ENCODE results near the gene SLC25A43. TPM values are rescaled to one million over a fixed set of nuclear protein-coding genes. Genes with fewer than 3 reads are reported as not detected.

The SLC25A43 gene
- total and polyA plus RNA-seq, 2 experiments from 2014 or later: 13.1 to 14.9 TPM

- Histone ChIP-seq H3K4me2 (peak overlapping the region; percentile 32), H3K36me3 (replicated peaks; ENCODE audit: insufficient read depth, low read depth) (no peaks in the 10 kb centered on the region), H3K4me3 (no peak overlapping the region), H3K27ac (peak overlapping the region; percentile 61), H2AFZ (no peak overlapping the region), H3K9me3 (ENCODE audit: low read depth) (no peaks in the 10 kb centered on the region), H3K27me3 (no peaks in the 10 kb centered on the region), H4K20me1 (ENCODE audit: insufficient read depth, poor library complexity, severe bottlenecking) (no peaks in the 10 kb centered on the region), H3K4me1 (ENCODE audit: insufficient read depth) (no peaks in the 10 kb centered on the region), H3K79me2 (no peaks in the 10 kb centered on the region), H3K9me2 (replicated peaks; ENCODE audit: insufficient read depth) (no peaks in the 10 kb centered on the region)
- TF ChIP-seq CTCF (IDR thresholded peaks at IDR 0.05; ENCODE audit: poor library complexity): no peak
- TF ChIP-seq EZH2phosphoT487 (IDR thresholded peaks at IDR 0.05; ENCODE audit: low read depth, severe bottlenecking, unreplicated experiment): no peak
- TF ChIP-seq EZH2 (IDR thresholded peaks at IDR 0.05; ENCODE audit: borderline replicate concordance): no peak
- no peak for DNase-seq (ENCODE audit: low spot score)
- WGBS (ENCODE audit: low lambda C conversion rate, missing lambda C conversion rate): 73% methylated on average over 4 of the region's 4 CpGs
Observed at GRCh38 chrX:119478504-119478903, 79.4 kb downstream of the SLC25A43 start.

GRCh38 chrX:119479845-119480244 lies 80.7 kb downstream of the SLC25A43 start:
- no peaks in the 10 kb centered on the region for H3K36me3 ChIP-seq (replicated peaks; ENCODE audit: insufficient read depth, low read depth)
- 80% methylated on average over 2 of the region's 2 CpGs for WGBS (ENCODE audit: low lambda C conversion rate, missing lambda C conversion rate)
- no peaks in the 10 kb centered on the region for H3K9me2 ChIP-seq (replicated peaks; ENCODE audit: insufficient read depth)
- H3K4me3 ChIP-seq: no peak overlapping the region
- H3K79me2 ChIP-seq: no peaks in the 10 kb centered on the region
- H2AFZ ChIP-seq: no peak overlapping the region
- no peak for TF ChIP-seq EZH2 (IDR thresholded peaks at IDR 0.05; ENCODE audit: borderline replicate concordance)
- H3K27ac ChIP-seq: no peak overlapping the region
- no peak overlapping the region for H3K4me2 ChIP-seq
- H4K20me1 ChIP-seq (ENCODE audit: insufficient read depth, poor library complexity, severe bottlenecking): no peaks in the 10 kb centered on the region
- DNase-seq (ENCODE audit: low spot score): no peak
- H3K9me3 ChIP-seq (ENCODE audit: low read depth): no peaks in the 10 kb centered on the region
- no peaks in the 10 kb centered on the region for H3K27me3 ChIP-seq
- H3K4me1 ChIP-seq (ENCODE audit: insufficient read depth): no peaks in the 10 kb centered on the region

DNA sequence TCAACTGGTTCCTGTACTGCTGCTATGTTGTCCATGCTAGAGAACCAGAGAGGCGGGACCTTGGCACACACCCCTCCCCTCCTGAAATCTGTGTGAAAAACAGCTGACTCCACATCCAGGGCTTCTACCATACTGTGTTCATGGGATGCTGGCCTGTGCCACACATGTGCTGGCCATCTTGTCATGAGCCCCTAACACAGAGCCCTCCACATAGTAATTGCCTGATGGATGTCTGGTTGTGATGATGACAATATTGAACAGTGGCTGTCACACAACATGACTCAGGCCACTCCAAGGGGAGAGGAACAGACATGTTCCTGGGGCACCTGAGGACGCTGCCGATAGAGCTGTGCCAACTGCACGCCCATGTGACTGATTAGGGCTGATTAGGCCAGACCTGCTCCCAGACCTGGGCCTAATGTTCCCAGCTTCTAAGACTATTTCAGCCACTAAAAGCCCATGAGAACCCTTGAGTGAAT lies 82.2 kb downstream of the SLC25A43 start:
- WGBS (ENCODE audit: low lambda C conversion rate, missing lambda C conversion rate): 77% methylated on average over 4 of the region's 4 CpGs
- no peak for DNase-seq (ENCODE audit: low spot score)
- H3K4me3 ChIP-seq: no peak overlapping the region
- no peak overlapping the region for H3K4me2 ChIP-seq
- no peaks in the 10 kb centered on the region for H3K36me3 ChIP-seq (replicated peaks; ENCODE audit: insufficient read depth, low read depth)
- H3K4me1 ChIP-seq (ENCODE audit: insufficient read depth): no peaks in the 10 kb centered on the region
- no peak for TF ChIP-seq EZH2phosphoT487 (IDR thresholded peaks at IDR 0.05; ENCODE audit: low read depth, severe bottlenecking, unreplicated experiment)
- TF ChIP-seq EZH2 (IDR thresholded peaks at IDR 0.05; ENCODE audit: borderline replicate concordance): no peak
- TF ChIP-seq CTCF (IDR thresholded peaks at IDR 0.05; ENCODE audit: poor library complexity): no peak
- H3K27me3 ChIP-seq: no peaks in the 10 kb centered on the region
- no peak overlapping the region for H3K27ac ChIP-seq
- no peaks in the 10 kb centered on the region for H3K9me3 ChIP-seq (ENCODE audit: low read depth)
- no peaks in the 10 kb centered on the region for H3K79me2 ChIP-seq
- H3K9me2 ChIP-seq (replicated peaks; ENCODE audit: insufficient read depth): no peaks in the 10 kb centered on the region
- H4K20me1 ChIP-seq (ENCODE audit: insufficient read depth, poor library complexity, severe bottlenecking): no peaks in the 10 kb centered on the region
- no peak overlapping the region for H2AFZ ChIP-seq

GRCh38 chrX:119482041-119482440 lies 82.9 kb downstream of the SLC25A43 start:
- Histone ChIP-seq H3K27ac (peak overlapping the region; percentile 55), H3K4me2 (peak overlapping the region; percentile 79), H3K9me2 (replicated peaks; ENCODE audit: insufficient read depth) (no peaks in the 10 kb centered on the region), H2AFZ (peak overlapping the region; percentile 82), H3K4me1 (ENCODE audit: insufficient read depth) (no peaks in the 10 kb centered on the region), H3K79me2 (no peaks in the 10 kb centered on the region), H3K36me3 (replicated peaks; ENCODE audit: insufficient read depth, low read depth) (no peaks in the 10 kb centered on the region), H4K20me1 (ENCODE audit: insufficient read depth, poor library complexity, severe bottlenecking) (no peaks in the 10 kb centered on the region), H3K27me3 (no peaks in the 10 kb centered on the region), H3K9me3 (ENCODE audit: low read depth) (no peaks in the 10 kb centered on the region), H3K4me3 (no peak overlapping the region)
- TF ChIP-seq CTCF (IDR thresholded peaks at IDR 0.05; ENCODE audit: poor library complexity): no peak
- no peak for TF ChIP-seq EZH2phosphoT487 (IDR thresholded peaks at IDR 0.05; ENCODE audit: low read depth, severe bottlenecking, unreplicated experiment)
- TF ChIP-seq EZH2 (IDR thresholded peaks at IDR 0.05; ENCODE audit: borderline replicate concordance): no peak
- WGBS (ENCODE audit: low lambda C conversion rate, missing lambda C conversion rate): 78% methylated on average over 10 of the region's 10 CpGs
- DNase-seq (ENCODE audit: low spot score): no peak
